Hepatic stellate cell (primary cell): ENCODE measurements around the gene MACROD2.
"Not testable (repeated sequence)": the region's sequence is repeated elsewhere in the genome, so short reads cannot be mapped to it uniquely, and the experiment has no call there.

Experiments used
- DNase-seq: peaks from one replicate; pipeline ENCODE4 v3.0.0; 2011; ENCODE audit warnings: low spot score

MACROD2 gene

GRCh38 chr20:14412065-14412681 lies 416.9 kb downstream of the MACROD2 start:
- no peak for DNase-seq

GRCh38 chr20:14413835-14414234 lies 418.5 kb downstream of the MACROD2 start:
- no peak for DNase-seq

GRCh38 chr20:14414560-14414959 lies 419.2 kb downstream of the MACROD2 start:
- DNase-seq, result no peak

GRCh38 chr20:14415467-14415866 lies 420.2 kb downstream of the MACROD2 start:
- DNase-seq, result no peak

- no peak for DNase-seq
Measured at GRCh38 chr20:14418376-14418775, 423.1 kb downstream of the MACROD2 start.

- no peak for DNase-seq
Measured at GRCh38 chr20:14422892-14423291, 427.6 kb downstream of the MACROD2 start.

GRCh38 chr20:14431568-14431967 lies 436.3 kb downstream of the MACROD2 start:
- DNase-seq, result no peak

GRCh38 chr20:14432085-14432484 lies 436.8 kb downstream of the MACROD2 start:
- DNase-seq, result no peak

- no peak for DNase-seq
Measured at GRCh38 chr20:14432597-14432996, 437.3 kb downstream of the MACROD2 start.

GRCh38 chr20:14434384-14435136 lies 439.2 kb downstream of the MACROD2 start:
- no peak for DNase-seq

GRCh38 chr20:14441201-14441600 lies 445.9 kb downstream of the MACROD2 start:
- no peak for DNase-seq

GRCh38 chr20:14444106-14444505 lies 448.8 kb downstream of the MACROD2 start:
- DNase-seq, result no peak

- no peak for DNase-seq
Measured at GRCh38 chr20:14445310-14445709, 450.0 kb downstream of the MACROD2 start.

- DNase-seq, result no peak
Measured at GRCh38 chr20:14445902-14446301, 450.6 kb downstream of the MACROD2 start.

GRCh38 chr20:14446446-14446845 lies 451.1 kb downstream of the MACROD2 start:
- no peak for DNase-seq

- DNase-seq, result no peak
Measured at GRCh38 chr20:14449323-14449722, 454.0 kb downstream of the MACROD2 start.

- no peak for DNase-seq
Measured at GRCh38 chr20:14450256-14450655, 454.9 kb downstream of the MACROD2 start.

- DNase-seq, result no peak
Measured at GRCh38 chr20:14451458-14451857, 456.1 kb downstream of the MACROD2 start.

- no peak for DNase-seq
Measured at GRCh38 chr20:14453259-14453658, 457.9 kb downstream of the MACROD2 start.

GRCh38 chr20:14454296-14454695 lies 459.0 kb downstream of the MACROD2 start:
- DNase-seq, result no peak

- DNase-seq, result not testable (repeated sequence)
Measured at GRCh38 chr20:14467104-14467827, 471.9 kb downstream of the MACROD2 start.

- DNase-seq, result no peak
Measured at GRCh38 chr20:14470231-14470899, 475.0 kb downstream of the MACROD2 start.
